Keratinocyte (primary cell): Measurements from ENCODE around the gene CCDC40. TPM values are rescaled to one million over a fixed set of nuclear protein-coding genes. Genes with fewer than 3 reads are reported as not detected.
A peak's percentile ranks its signal among the peaks of the same experiment; 100 is the strongest.

Source experiments
- DNase-seq: peaks from one replicate; pipeline ENCODE4 v3.0.0-alpha.2; 2011; ENCODE audit warnings: low read depth, missing footprints, low spot score
- FAIRE-seq: peaks from 2 replicates; lab custom pipeline; 2011; peaks lifted over from hg19 to GRCh38; lab: Jason Lieb, UNC
- H2AFZ ChIP-seq: 2 replicates; pipeline ENCODE4 v1.6.0; 2012; ENCODE audit warnings: low read length, control low read depth, inconsistent platforms; ENCODE audit not compliant: control insufficient read depth
- H3K27ac ChIP-seq: 2 replicates; pipeline ENCODE4 v1.5.1; 2011; ENCODE audit warnings: low read length; ENCODE audit not compliant: control insufficient read depth, insufficient read depth
- H3K27me3 ChIP-seq: 3 replicates; pipeline ENCODE4 v1.6.0; 2011; ENCODE audit warnings: low read length; ENCODE audit not compliant: control insufficient read depth, insufficient read depth; ENCODE audit errors: extremely low read depth
- H3K36me3 ChIP-seq, 2 experiments: 2 replicates in 1 of 2; 3 replicates in 1 of 2; pipeline ENCODE4 v1.5.1; 2011; ENCODE audit warnings: low read length in 2 of 2, mild to moderate bottlenecking in 1 of 2; ENCODE audit not compliant: control insufficient read depth in 2 of 2, insufficient read depth in 2 of 2; ENCODE audit errors: extremely low read depth in 1 of 2
- H3K4me1 ChIP-seq: 3 replicates; pipeline ENCODE4 v1.5.1; 2011; ENCODE audit warnings: low read length; ENCODE audit not compliant: control insufficient read depth, insufficient read depth; ENCODE audit errors: extremely low read depth
- H3K4me2 ChIP-seq: 3 replicates; pipeline ENCODE4 v1.6.0; 2011; ENCODE audit warnings: low read depth, low read length; ENCODE audit not compliant: control insufficient read depth, insufficient read depth; ENCODE audit errors: extremely low read depth
- H3K4me3 ChIP-seq, 3 experiments: fragments of 200-600 bp in 1 of 3; sonication (generic) in 1 of 3; 2 replicates in 2 of 3; 3 replicates in 1 of 3; pipeline ENCODE4 v1.5.1; 2011 to 2016; ENCODE audit warnings: low read length in 3 of 3, mild to moderate bottlenecking in 3 of 3, control low read depth in 2 of 3, inconsistent platforms in 1 of 3, low read depth in 1 of 3, mixed read lengths in 1 of 3, mixed run types in 1 of 3, moderate library complexity in 1 of 3; ENCODE audit not compliant: control insufficient read depth in 2 of 3, insufficient read depth in 2 of 3; ENCODE audit errors: extremely low read depth in 1 of 3
- H3K79me2 ChIP-seq: 2 replicates; pipeline ENCODE4 v1.6.0; 2012; ENCODE audit warnings: low read length; ENCODE audit not compliant: control insufficient read depth, insufficient read depth
- H3K9ac ChIP-seq: 3 replicates; pipeline ENCODE4 v1.6.0; 2011; ENCODE audit warnings: low read length; ENCODE audit not compliant: control insufficient read depth, insufficient read depth; ENCODE audit errors: extremely low read depth
- H3K9me1 ChIP-seq: 3 replicates; pipeline ENCODE4 v1.6.0; 2011; ENCODE audit warnings: low read length; ENCODE audit not compliant: control insufficient read depth, insufficient read depth; ENCODE audit errors: extremely low read depth
- H3K9me3 ChIP-seq: 2 replicates; pipeline ENCODE4 v1.5.1; 2012; ENCODE audit warnings: low read depth, low read length; ENCODE audit not compliant: control insufficient read depth
- H4K20me1 ChIP-seq: 3 replicates; pipeline ENCODE4 v1.6.0; 2011; ENCODE audit warnings: low read length; ENCODE audit not compliant: control insufficient read depth, insufficient read depth; ENCODE audit errors: extremely low read depth
- EZH2 ChIP-seq: IDR thresholded peaks from one replicate; pipeline ENCODE4 v1.6.1; 2012; ENCODE audit warnings: inconsistent platforms, mild to moderate bottlenecking, low read length, moderate library complexity
- dilution Hi-C: fragments of 300-500 bp; cut with MboI; formaldehyde crosslinking; loops from one replicate; pipeline ENCODE4 v1.7.0; 2020; ENCODE audit warnings: low sequenced_read_pairs; ENCODE audit not compliant: extremely low pct_ligation_motif_present
- polyA plus RNA-seq, 5 experiments: library from polyadenylated mRNA; depleted of rRNA in 3 of 5; stranded (reverse) in 3 of 5; stranded (forward) in 1 of 5; unstranded in 1 of 5; fragments of >200 nt; gene quantifications; 1 replicate in 1 of 5; 2 replicates in 3 of 5; 3 replicates in 1 of 5; pipeline versions ENCODE4 v1.2.1 to v1.2.3, GENCODE V29; 2011 to 2012; ENCODE audit warnings: missing spikeins in 2 of 5, low read depth in 1 of 5, low replicate concordance in 1 of 5
- TF ChIP-seq, protein P1 (sequence below), 3 experiments: IDR thresholded peaks in 1 of 3; conservative IDR thresholded peaks in 1 of 3; optimal IDR thresholded peaks in 1 of 3; 2 replicates in 2 of 3; 3 replicates in 1 of 3; pipeline versions ENCODE3 to v1.5.1; 2011; ENCODE audit warnings: low read length in 3 of 3, mild to moderate bottlenecking in 3 of 3, moderate library complexity in 2 of 3, control low read depth in 1 of 3, inconsistent platforms in 1 of 3; ENCODE audit not compliant: insufficient read depth in 2 of 3; ENCODE audit errors: extremely low read depth in 1 of 3

Gene CCDC40
- polyA plus RNA-seq, 1 donor (not counting 4 experiments of a cell fraction or from before 2014, with no cell fraction given), result 2.4 TPM

DNA sequence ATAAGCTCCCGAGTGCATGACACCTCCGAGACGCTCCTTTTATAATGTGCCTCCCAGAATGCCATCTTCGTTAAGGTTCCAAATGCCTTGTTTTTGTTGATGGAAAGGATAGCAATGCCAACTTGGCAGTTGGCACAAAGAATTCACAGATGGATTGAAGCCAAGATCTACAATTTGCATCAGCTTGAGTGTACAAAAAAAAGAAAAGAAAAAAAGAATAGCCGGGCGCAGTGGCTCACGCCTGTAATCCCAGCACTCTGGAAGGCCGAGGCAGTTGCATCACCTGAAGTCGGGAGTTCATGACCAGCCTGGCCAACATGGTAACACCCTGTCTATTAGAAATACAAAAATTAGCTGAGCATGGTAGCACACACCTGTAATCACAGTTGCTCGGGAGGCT, 8.4 kb upstream of the CCDC40 start:
- no peak overlapping the region for H3K4me3 ChIP-seq
- peaks cover 16% of the 10 kb centered on the region for H3K4me1 ChIP-seq
- no peak overlapping the region for H2AFZ ChIP-seq
- dilution Hi-C loops, result no loop called here
- peaks cover 9% of the 10 kb centered on the region for H4K20me1 ChIP-seq
- peaks cover 7% of the 10 kb centered on the region for H3K9me1 ChIP-seq
- H3K36me3 ChIP-seq, result no peaks in the 10 kb centered on the region
- DNase-seq, result no peak
- FAIRE-seq, result no peak
- no peak overlapping the region for H3K9ac ChIP-seq
- H3K4me2 ChIP-seq, result no peak overlapping the region
- H3K27ac ChIP-seq, result no peak overlapping the region
- TF ChIP-seq EZH2, result no peak
- TF ChIP-seq, protein P1, sequence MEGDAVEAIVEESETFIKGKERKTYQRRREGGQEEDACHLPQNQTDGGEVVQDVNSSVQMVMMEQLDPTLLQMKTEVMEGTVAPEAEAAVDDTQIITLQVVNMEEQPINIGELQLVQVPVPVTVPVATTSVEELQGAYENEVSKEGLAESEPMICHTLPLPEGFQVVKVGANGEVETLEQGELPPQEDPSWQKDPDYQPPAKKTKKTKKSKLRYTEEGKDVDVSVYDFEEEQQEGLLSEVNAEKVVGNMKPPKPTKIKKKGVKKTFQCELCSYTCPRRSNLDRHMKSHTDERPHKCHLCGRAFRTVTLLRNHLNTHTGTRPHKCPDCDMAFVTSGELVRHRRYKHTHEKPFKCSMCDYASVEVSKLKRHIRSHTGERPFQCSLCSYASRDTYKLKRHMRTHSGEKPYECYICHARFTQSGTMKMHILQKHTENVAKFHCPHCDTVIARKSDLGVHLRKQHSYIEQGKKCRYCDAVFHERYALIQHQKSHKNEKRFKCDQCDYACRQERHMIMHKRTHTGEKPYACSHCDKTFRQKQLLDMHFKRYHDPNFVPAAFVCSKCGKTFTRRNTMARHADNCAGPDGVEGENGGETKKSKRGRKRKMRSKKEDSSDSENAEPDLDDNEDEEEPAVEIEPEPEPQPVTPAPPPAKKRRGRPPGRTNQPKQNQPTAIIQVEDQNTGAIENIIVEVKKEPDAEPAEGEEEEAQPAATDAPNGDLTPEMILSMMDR (optimal IDR thresholded peaks at IDR 0.05 in 1 of 3, IDR thresholded peaks at IDR 0.05 in 1 of 3, conservative IDR thresholded peaks at IDR 0.05 in 1 of 3; ENCODE audit: extremely low read depth in 1 of 3, insufficient read depth in 2 of 3, low read length in 3 of 3), result no peak
- H3K79me2 ChIP-seq, result peaks cover 26% of the 10 kb centered on the region
- no peaks in the 10 kb centered on the region for H3K27me3 ChIP-seq
- no peaks in the 10 kb centered on the region for H3K9me3 ChIP-seq

DNA sequence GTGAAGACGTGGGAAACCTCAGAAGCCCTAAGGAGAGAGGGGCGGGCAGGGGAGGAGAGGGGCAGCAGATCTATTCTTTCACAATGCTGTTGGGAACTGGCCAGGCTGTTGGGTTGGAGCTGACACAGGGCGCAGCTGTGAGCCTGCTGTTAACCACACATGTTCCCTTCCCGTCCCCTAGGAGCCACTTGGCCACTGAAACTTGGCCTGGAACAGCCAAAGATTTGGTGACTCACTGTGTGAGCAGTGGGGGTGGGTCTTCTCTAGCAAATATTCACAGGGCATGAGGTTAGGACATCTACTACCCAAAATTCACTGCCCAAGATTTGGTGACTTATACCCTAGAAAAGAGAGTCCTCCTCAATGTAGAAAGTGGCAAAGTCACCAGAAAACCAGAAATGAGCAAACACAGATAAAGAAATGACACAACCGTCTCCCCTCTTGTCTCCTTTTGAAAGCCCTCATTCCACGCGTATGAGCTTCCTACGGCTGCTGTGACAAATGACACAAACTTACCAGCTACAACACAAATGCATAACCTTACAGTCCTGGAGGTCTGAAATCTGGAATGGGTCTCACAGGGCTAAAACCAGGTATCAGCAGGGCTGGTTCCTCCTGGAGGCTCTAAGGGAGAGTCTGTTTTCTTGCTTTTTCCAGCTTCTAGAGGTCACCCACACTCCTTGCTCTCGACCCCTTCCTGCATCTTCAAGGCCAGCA, 7.0 kb upstream of the CCDC40 start:
- peaks cover 3% of the 10 kb centered on the region for H3K9me1 ChIP-seq
- H2AFZ ChIP-seq, result no peak overlapping the region
- H3K36me3 ChIP-seq, result no peaks in the 10 kb centered on the region
- H3K4me1 ChIP-seq, result peaks cover 16% of the 10 kb centered on the region
- H4K20me1 ChIP-seq, result peaks cover 9% of the 10 kb centered on the region
- no peak overlapping the region for H3K27ac ChIP-seq
- H3K4me2 ChIP-seq, result no peak overlapping the region
- H3K9me3 ChIP-seq, result no peaks in the 10 kb centered on the region
- peaks cover 28% of the 10 kb centered on the region for H3K79me2 ChIP-seq
- dilution Hi-C loops, result no loop called here
- FAIRE-seq (peak; percentile 58), DNase-seq (no peak)
- H3K4me3 ChIP-seq, result no peak overlapping the region
- H3K9ac ChIP-seq, result no peak overlapping the region
- H3K27me3 ChIP-seq, result no peaks in the 10 kb centered on the region
- no peak for TF ChIP-seq EZH2
- TF ChIP-seq, protein P1 (optimal IDR thresholded peaks at IDR 0.05 in 1 of 3, IDR thresholded peaks at IDR 0.05 in 1 of 3, conservative IDR thresholded peaks at IDR 0.05 in 1 of 3; ENCODE audit: extremely low read depth in 1 of 3, insufficient read depth in 2 of 3, low read length in 3 of 3), result no peak
